HEK293T (cell line): ENCODE measurements around the gene LRP2.

ENCODE experiments used
- BHLHE40 ChIP-seq: fragments of 450-650 bp; IDR thresholded peaks from 2 replicates; pipeline ENCODE4 v1.6.1; 2016; ENCODE audit warnings: mild to moderate bottlenecking, moderate library complexity, borderline replicate concordance
- FOXK2 ChIP-seq: fragments of 450-650 bp; IDR thresholded peaks from 2 replicates; pipeline ENCODE4 v1.6.1; 2016; ENCODE audit warnings: mild to moderate bottlenecking

DNA sequence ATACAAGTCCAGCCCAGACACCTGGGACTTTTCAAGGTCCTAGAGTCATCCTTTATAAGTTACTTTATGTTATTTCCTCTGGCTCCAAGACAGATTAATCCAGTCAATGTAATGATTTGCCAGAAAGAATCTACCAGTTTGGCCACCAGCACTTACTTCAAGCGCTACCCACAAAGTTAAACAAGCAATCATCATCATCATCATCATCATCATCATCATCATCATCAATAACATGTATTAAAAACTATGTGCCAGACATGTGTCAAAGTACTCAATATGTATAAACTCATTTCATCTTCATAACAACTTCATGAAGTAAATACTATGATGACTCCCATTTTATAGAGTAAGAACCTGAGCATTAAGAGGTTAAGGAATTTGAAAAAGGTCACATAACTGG is 64.3 kb downstream of the LRP2 start:
- TF ChIP-seq FOXK2 (no peak), BHLHE40 (no peak)
